ENCODE measurements around the gene RAB12. TPM values are rescaled to one million over a fixed set of nuclear protein-coding genes. Genes with fewer than 3 reads are reported as not detected.

Gene RAB12
- total RNA-seq, 1 experiment from 2014 or later, result 47.7 TPM

- H3K27me3 Mint-ChIP-seq (ENCODE audit: unreplicated experiment), result peaks cover 41% of the 10 kb centered on the region
- CTCF ChIA-PET, result no interaction called here
- no TSS peak for BruUV-seq (replicated peaks)
- H3K36me3 Mint-ChIP-seq (ENCODE audit: insufficient read depth, unreplicated experiment), result no peaks in the 10 kb centered on the region
- DNase-seq, result no peak
- TF ChIP-seq, protein P1, sequence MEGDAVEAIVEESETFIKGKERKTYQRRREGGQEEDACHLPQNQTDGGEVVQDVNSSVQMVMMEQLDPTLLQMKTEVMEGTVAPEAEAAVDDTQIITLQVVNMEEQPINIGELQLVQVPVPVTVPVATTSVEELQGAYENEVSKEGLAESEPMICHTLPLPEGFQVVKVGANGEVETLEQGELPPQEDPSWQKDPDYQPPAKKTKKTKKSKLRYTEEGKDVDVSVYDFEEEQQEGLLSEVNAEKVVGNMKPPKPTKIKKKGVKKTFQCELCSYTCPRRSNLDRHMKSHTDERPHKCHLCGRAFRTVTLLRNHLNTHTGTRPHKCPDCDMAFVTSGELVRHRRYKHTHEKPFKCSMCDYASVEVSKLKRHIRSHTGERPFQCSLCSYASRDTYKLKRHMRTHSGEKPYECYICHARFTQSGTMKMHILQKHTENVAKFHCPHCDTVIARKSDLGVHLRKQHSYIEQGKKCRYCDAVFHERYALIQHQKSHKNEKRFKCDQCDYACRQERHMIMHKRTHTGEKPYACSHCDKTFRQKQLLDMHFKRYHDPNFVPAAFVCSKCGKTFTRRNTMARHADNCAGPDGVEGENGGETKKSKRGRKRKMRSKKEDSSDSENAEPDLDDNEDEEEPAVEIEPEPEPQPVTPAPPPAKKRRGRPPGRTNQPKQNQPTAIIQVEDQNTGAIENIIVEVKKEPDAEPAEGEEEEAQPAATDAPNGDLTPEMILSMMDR (IDR thresholded peaks at IDR 0.05; ENCODE audit: unreplicated experiment), result no peak
- H3K9me3 Mint-ChIP-seq (ENCODE audit: low read depth, unreplicated experiment), result no peaks in the 10 kb centered on the region
- intact Hi-C loops (cut with micrococcal nuclease; ENCODE audit: unreplicated experiment), result no loop called here
- H3K4me3 Mint-ChIP-seq (ENCODE audit: low read depth, unreplicated experiment), result no peak overlapping the region
- no peak overlapping the region for H3K27ac Mint-ChIP-seq (ENCODE audit: unreplicated experiment)
- peaks cover 14% of the 10 kb centered on the region for H3K4me1 Mint-ChIP-seq (ENCODE audit: low read depth, unreplicated experiment)
Observed at GRCh38 chr18:8602557-8602956, 6.7 kb upstream of the RAB12 start.

- peaks cover 49% of the 10 kb centered on the region for H3K27me3 Mint-ChIP-seq (ENCODE audit: unreplicated experiment)
- no TSS peak for BruUV-seq (replicated peaks)
- CTCF ChIA-PET, result interaction anchor here (0.6 kb wide), 1 partner anchor 241 kb away, joined by 3 read pairs; no protein-coding TSS in a partner anchor
- TF ChIP-seq, protein P1 (IDR thresholded peaks at IDR 0.05; ENCODE audit: unreplicated experiment), result no peak
- H3K27ac Mint-ChIP-seq (ENCODE audit: unreplicated experiment), result no peak overlapping the region
- H3K9me3 Mint-ChIP-seq (ENCODE audit: low read depth, unreplicated experiment), result no peaks in the 10 kb centered on the region
- no peak for DNase-seq
- H3K36me3 Mint-ChIP-seq (ENCODE audit: insufficient read depth, unreplicated experiment), result peaks cover 6% of the 10 kb centered on the region
- intact Hi-C loops (cut with micrococcal nuclease; ENCODE audit: unreplicated experiment), result no loop called here
- H3K4me1 Mint-ChIP-seq (ENCODE audit: low read depth, unreplicated experiment), result peaks cover 14% of the 10 kb centered on the region
- no peak overlapping the region for H3K4me3 Mint-ChIP-seq (ENCODE audit: low read depth, unreplicated experiment)
Observed at GRCh38 chr18:8603663-8604520, 5.3 kb upstream of the RAB12 start.

- intact Hi-C loops (cut with micrococcal nuclease; ENCODE audit: unreplicated experiment), result no loop called here
- peaks cover 49% of the 10 kb centered on the region for H3K27me3 Mint-ChIP-seq (ENCODE audit: unreplicated experiment)
- CTCF ChIA-PET, result interaction anchor here (0.6 kb wide), 1 partner anchor 131 kb away, joined by 5 read pairs; no protein-coding TSS in a partner anchor
- H3K4me1 Mint-ChIP-seq (ENCODE audit: low read depth, unreplicated experiment), result peaks cover 21% of the 10 kb centered on the region
- H3K36me3 Mint-ChIP-seq (ENCODE audit: insufficient read depth, unreplicated experiment), result peaks cover 20% of the 10 kb centered on the region
- no peak for DNase-seq
- no peak overlapping the region for H3K4me3 Mint-ChIP-seq (ENCODE audit: low read depth, unreplicated experiment)
- H3K9me3 Mint-ChIP-seq (ENCODE audit: low read depth, unreplicated experiment), result no peaks in the 10 kb centered on the region
- TF ChIP-seq, protein P1 (IDR thresholded peaks at IDR 0.05; ENCODE audit: unreplicated experiment), result no peak
- no TSS peak for BruUV-seq (replicated peaks)
- H3K27ac Mint-ChIP-seq (ENCODE audit: unreplicated experiment), result no peak overlapping the region
Observed at GRCh38 chr18:8605974-8606373, 3.3 kb upstream of the RAB12 start.

DNA sequence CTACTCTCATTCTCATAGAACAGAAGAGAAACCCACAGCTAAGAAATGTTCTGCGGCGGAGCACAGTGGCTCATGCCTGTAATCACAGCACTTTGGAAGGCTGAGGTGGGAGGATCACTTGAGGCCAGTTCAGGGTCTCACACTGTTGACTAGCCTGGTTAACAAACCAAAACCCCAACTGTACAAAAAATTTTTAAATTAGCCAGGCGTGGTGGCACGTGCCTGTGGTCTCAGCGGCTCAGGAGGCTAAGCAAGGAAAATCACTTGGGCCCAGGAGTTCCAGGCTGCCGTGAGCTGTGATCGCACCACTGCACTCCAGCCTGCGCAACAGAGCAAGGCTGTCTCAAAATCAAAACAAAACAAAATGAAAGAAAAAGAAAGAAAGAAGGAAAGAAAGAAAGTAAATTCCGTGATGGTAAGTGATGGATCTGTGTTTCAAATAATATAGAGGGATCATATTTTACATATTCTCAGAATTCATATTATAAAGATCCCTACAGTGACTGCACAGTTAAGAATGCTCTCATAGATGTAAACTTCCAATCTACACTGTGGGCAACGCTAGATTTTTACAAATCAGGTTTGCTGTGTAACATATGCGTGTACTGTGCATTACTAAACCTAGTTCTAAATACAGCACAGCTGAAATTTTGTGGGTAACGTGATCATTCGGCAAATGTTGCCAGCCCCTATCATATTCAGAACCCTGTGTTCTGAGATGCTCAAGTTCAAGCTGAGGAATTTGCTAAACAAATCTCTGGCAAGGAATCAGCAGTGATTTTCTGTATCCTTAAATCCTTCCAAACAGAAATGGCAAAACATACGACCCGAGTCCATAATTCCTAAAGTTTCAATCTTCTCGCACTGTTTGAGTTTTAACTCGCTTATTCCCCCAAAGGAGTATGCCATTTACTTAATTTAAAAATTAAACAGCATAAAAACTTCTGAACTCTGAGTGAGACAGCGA is 1.2 kb upstream of the RAB12 start:
- Mint-ChIP-seq H3K4me3 (ENCODE audit: low read depth, unreplicated experiment) (peak overlapping the region; percentile 64), H3K27me3 (ENCODE audit: unreplicated experiment) (peaks cover 30% of the 10 kb centered on the region), H3K9me3 (ENCODE audit: low read depth, unreplicated experiment) (no peaks in the 10 kb centered on the region), H3K36me3 (ENCODE audit: insufficient read depth, unreplicated experiment) (peaks cover 26% of the 10 kb centered on the region), H3K27ac (ENCODE audit: unreplicated experiment) (no peak overlapping the region), H3K4me1 (ENCODE audit: low read depth, unreplicated experiment) (peaks cover 27% of the 10 kb centered on the region)
- no peak for DNase-seq
- CTCF ChIA-PET, result no interaction called here
- BruUV-seq (replicated peaks), result no TSS peak
- intact Hi-C loops (cut with micrococcal nuclease; ENCODE audit: unreplicated experiment), result no loop called here
- TF ChIP-seq, protein P1 (IDR thresholded peaks at IDR 0.05; ENCODE audit: unreplicated experiment), result no peak

All from Calu3 (cell line).